Measurements from ENCODE around the gene CACNA2D1.

CACNA2D1 gene

DNA sequence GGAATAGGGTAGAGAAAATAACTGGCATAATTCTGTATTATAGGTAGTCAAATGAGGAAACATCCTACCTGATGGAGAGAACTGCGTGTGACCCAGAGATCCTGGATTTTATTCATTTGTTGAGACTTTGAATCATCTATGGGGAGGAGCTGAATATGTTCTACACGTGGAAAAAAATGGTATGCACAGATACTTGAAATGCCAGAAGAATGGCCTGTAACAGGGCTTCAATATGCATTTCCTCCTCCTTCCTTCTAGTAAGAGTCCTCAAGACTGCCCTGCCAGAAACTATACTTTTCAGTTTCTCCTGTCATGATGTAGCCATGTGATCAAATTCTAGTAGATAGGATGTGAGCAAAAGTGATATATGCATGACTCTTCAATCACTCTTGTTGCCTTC is 372.1 kb downstream of the CACNA2D1 start:
- TF ChIP-seq, protein P1, sequence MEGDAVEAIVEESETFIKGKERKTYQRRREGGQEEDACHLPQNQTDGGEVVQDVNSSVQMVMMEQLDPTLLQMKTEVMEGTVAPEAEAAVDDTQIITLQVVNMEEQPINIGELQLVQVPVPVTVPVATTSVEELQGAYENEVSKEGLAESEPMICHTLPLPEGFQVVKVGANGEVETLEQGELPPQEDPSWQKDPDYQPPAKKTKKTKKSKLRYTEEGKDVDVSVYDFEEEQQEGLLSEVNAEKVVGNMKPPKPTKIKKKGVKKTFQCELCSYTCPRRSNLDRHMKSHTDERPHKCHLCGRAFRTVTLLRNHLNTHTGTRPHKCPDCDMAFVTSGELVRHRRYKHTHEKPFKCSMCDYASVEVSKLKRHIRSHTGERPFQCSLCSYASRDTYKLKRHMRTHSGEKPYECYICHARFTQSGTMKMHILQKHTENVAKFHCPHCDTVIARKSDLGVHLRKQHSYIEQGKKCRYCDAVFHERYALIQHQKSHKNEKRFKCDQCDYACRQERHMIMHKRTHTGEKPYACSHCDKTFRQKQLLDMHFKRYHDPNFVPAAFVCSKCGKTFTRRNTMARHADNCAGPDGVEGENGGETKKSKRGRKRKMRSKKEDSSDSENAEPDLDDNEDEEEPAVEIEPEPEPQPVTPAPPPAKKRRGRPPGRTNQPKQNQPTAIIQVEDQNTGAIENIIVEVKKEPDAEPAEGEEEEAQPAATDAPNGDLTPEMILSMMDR (conservative IDR thresholded peaks at IDR 0.05; ENCODE audit: low read depth), result no peak
- no peak overlapping the region for H3K27ac ChIP-seq
- ChIA-PET POLR2A (ENCODE audit: low non-redundant PET) (no interaction called here), CTCF (no interaction called here)
- no peak for DNase-seq (ENCODE audit: low spot score)

DNA sequence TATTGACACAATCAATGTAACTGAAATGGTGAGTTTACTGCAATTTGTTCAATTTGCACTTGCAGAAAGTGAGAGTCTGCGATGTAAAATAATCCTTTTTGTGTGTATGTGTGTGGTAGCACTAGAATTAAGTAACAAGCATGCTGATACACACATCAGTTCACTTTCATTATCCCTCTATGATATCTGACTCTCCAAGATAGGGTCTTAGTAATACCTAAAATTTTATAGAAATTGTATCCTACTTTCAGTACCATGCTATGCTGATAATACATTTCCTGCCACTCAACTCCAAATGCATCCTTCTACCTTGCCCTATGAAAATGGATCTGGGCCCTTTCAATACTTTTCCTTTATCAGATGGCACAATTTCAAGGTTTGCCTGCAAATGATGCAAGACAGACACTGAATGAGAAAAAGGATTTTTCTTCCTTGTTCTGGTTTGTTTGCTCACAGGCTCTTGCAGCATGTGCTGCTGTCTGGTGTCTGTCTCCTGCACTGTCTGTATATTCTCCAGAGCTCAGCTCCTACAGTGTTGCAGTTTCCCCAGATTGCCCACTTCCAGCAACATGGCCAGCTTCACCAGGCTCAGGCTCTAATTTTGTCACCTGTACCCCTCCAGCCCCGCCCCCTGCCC is 375.8 kb downstream of the CACNA2D1 start:
- POLR2A ChIA-PET (ENCODE audit: low non-redundant PET), result no interaction called here
- TF ChIP-seq, protein P1 (conservative IDR thresholded peaks at IDR 0.05; ENCODE audit: low read depth), result no peak
- DNase-seq (ENCODE audit: low spot score), result no peak
- H3K27ac ChIP-seq, result no peak overlapping the region
- CTCF ChIA-PET, result no interaction called here

DNA sequence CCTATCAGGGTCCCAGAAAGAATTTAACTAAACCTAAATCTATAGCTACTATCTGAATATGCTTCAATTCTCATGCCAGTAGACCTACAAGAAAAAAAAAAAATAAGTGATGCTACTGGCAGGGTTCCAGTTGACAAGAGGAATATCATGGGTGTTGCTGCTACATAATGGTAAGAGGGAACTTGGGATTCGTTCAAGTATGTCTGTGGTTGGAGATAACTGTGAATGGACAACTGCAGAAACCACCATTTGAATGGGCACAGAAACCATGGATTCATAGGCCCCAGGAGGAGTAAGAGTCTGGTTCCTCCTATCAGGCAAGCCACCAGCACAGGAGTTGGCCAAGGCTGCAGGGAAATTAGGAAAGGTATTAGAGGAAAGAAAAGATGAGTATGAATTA is 386.1 kb downstream of the CACNA2D1 start:
- POLR2A ChIA-PET (ENCODE audit: low non-redundant PET), result no interaction called here
- CTCF ChIA-PET, result interaction anchor here (0.6 kb wide), 1 partner anchor 463 kb away, joined by 5 read pairs; no protein-coding TSS in a partner anchor

DNA sequence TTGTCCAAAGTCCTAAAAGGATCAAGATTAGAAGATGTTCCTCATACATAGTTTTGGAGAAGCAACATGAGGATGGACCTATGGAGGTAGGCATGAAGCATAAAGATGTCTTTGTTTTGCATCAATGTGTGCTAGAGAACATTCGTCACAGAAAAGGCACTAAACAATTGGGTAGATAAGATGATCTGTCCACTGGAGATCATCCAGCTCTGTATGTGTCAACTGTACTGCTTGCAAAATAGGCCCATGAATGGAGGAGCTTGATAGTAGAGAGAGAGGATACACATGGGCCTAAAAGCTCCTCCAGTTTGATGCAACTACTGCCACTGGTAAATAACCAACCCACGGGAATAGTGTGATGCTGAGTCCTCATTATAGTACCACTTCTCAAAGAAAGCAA is 387.3 kb downstream of the CACNA2D1 start:
- POLR2A ChIA-PET (ENCODE audit: low non-redundant PET), result no interaction called here
- TF ChIP-seq, protein P1 (conservative IDR thresholded peaks at IDR 0.05; ENCODE audit: low read depth), result no peak
- no peak for DNase-seq (ENCODE audit: low spot score)
- CTCF ChIA-PET, result no interaction called here
- H3K27ac ChIP-seq, result no peak overlapping the region

More for the DNA sequence above, 386.1 kb downstream of the CACNA2D1 start:
- DNase-seq (ENCODE audit: low spot score), result no peak
- H3K27ac ChIP-seq, result no peak overlapping the region
- TF ChIP-seq, protein P1 (conservative IDR thresholded peaks at IDR 0.05; ENCODE audit: low read depth), result no peak

DNA sequence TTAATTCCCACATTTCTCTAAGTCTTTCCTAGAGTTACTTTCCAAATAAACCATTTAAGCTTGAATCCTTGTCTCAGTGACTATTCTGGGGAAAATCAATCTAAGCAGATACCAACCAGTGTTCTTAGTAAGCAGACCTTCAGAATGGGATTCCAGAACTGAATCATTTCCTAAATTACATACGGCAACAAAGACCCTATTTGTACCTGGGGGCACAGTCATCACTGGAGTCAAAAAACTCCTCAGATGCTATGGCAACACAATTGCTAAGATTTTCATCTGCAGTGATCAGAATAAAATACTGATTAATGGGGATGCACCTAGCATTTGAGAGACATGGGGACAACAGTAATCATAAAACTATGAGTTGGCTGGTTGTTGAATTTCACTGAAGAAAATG is 389.0 kb downstream of the CACNA2D1 start:
- TF ChIP-seq, protein P1 (conservative IDR thresholded peaks at IDR 0.05; ENCODE audit: low read depth), result no peak
- POLR2A ChIA-PET (ENCODE audit: low non-redundant PET), result no interaction called here
- no peak overlapping the region for H3K27ac ChIP-seq
- DNase-seq (ENCODE audit: low spot score), result no peak
- CTCF ChIA-PET, result interaction anchor here (1.4 kb wide), 1 partner anchor 10 kb away, joined by 3 read pairs; no protein-coding TSS in a partner anchor

DNA sequence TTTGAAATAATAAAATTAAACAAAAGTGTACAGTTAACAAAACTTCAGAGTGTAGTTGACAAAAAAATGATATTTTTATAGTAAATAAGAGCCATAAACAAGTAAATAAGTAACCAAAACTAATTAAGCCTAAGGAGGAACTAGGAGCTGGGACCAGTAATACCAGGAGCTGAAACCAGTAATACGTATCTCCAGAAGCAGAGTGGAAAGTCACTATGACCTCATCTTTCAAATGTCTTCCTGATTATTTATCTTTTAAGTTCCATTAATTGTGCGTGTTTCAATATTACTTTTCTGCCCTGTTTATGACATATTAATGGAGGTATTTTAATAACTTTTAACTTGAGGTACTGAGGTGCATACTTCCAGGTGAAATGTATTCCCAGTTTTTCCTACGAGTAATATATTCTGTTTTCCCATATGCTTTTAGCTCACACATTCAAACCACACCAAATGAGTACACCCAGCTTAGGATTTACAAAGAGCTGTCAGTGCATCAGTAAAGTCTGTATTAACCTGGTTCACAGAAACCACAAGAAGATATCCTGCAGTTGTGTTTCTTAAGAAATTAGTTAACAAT is 390.0 kb downstream of the CACNA2D1 start:
- POLR2A ChIA-PET (ENCODE audit: low non-redundant PET), result no interaction called here
- no peak for DNase-seq (ENCODE audit: low spot score)
- CTCF ChIA-PET, result interaction anchor here (0.6 to 1.4 kb wide), 3 partner anchors 9 to 571 kb away, joined by 3 read pairs; no protein-coding TSS in a partner anchor
- TF ChIP-seq, protein P1 (conservative IDR thresholded peaks at IDR 0.05; ENCODE audit: low read depth), result no peak
- no peak overlapping the region for H3K27ac ChIP-seq
